GM12878 (cell line): Measurements from ENCODE around the gene CAPN9. TPM values are rescaled to one million over a fixed set of nuclear protein-coding genes. Genes with fewer than 3 reads are reported as not detected.

Source experiments
- ATAC-seq: fragments of 200-7000 bp; cut with Tn5 transposase; 3 replicates; pipeline ENCODE4 v1.9.1; 2020; ENCODE audit warnings: mild to moderate bottlenecking, moderate library complexity
- BruUV-seq: library from RNA; stranded (reverse); fragments of 400-500 nt; replicated peaks from 2 replicates; lab custom pipeline; 2021; lab: Mats Ljungman, UMichigan
- CTCF ChIA-PET: fragments of 300-600 bp; sonication (Branson Sonifier 250); formaldehyde crosslinking; extraction: SDS; loops from one replicate; lab custom pipeline; 2021; ENCODE audit warnings: inconsistent platforms; lab: Yijun Ruan, JAX
- POLR2A ChIA-PET: fragments of 350-600 bp; formaldehyde crosslinking; extraction: SDS; loops from one replicate; lab custom pipeline; 2021; ENCODE audit warnings: inconsistent platforms; lab: Charles Lee
- RAD21 ChIA-PET: fragments of 300-600 bp; sonication (Branson Sonifier 250); formaldehyde crosslinking; loops from one replicate; lab custom pipeline; 2023; ENCODE audit warnings: antibody characterized with exemption; ENCODE audit not compliant: unreplicated experiment; lab: Charles Lee
- SMC1A ChIA-PET: fragments of 300-600 bp; sonication (Branson Sonifier 250); formaldehyde crosslinking; loops from one replicate; lab custom pipeline; 2023; ENCODE audit not compliant: unreplicated experiment, uncharacterized antibody; lab: Charles Lee
- DNase-seq: peaks from one replicate; pipeline ENCODE4 v3.0.0-alpha.2; 2011; ENCODE audit warnings: low read depth, low spot score
- FAIRE-seq: peaks from 3 replicates; lab custom pipeline; 2011; peaks lifted over from hg19 to GRCh38; lab: Jason Lieb, UNC
- H2AFZ ChIP-seq: 2 replicates; pipeline ENCODE4 v1.6.0; 2011; ENCODE audit warnings: low read depth, low read length, control low read depth; ENCODE audit not compliant: control insufficient read depth
- H3K27ac ChIP-seq: 2 replicates; pipeline ENCODE4 v1.5.1; 2011; ENCODE audit warnings: control low read depth; ENCODE audit not compliant: control insufficient read depth, insufficient read depth
- H3K27me3 ChIP-seq, 2 experiments: replicated peaks in 1 of 2; 2 replicates each; pipeline versions ENCODE4 v1.6.0 to v1.6.1; 2011; ENCODE audit warnings: low read length in 1 of 2; ENCODE audit not compliant: control insufficient read depth in 2 of 2, insufficient read depth in 2 of 2
- H3K36me3 ChIP-seq, 2 experiments: 2 replicates each; pipeline ENCODE4 v1.5.1; 2011; ENCODE audit warnings: low read length in 1 of 2; ENCODE audit not compliant: control insufficient read depth in 2 of 2, insufficient read depth in 2 of 2
- H3K4me1 ChIP-seq: 2 replicates; pipeline ENCODE4 v1.6.1; 2011; ENCODE audit warnings: mild to moderate bottlenecking, low read length, moderate library complexity, mixed read lengths; ENCODE audit not compliant: control insufficient read depth, insufficient read depth
- H3K4me2 ChIP-seq: 2 replicates; pipeline ENCODE4 v1.6.0; 2011; ENCODE audit warnings: control low read depth; ENCODE audit not compliant: control insufficient read depth, insufficient read depth
- H3K4me3 ChIP-seq: fragments of 200-600 bp; sonication (generic); 2 replicates; pipeline ENCODE4 v1.5.1; 2016
- H3K79me2 ChIP-seq: 2 replicates; pipeline ENCODE4 v1.6.0; 2011; ENCODE audit warnings: low read length; ENCODE audit not compliant: control insufficient read depth, insufficient read depth
- H3K9ac ChIP-seq: 2 replicates; pipeline ENCODE4 v1.8.0; 2011; ENCODE audit warnings: low read length, control low read depth, mixed read lengths; ENCODE audit not compliant: control insufficient read depth, insufficient read depth
- H3K9me3 ChIP-seq: replicated peaks from 3 replicates; pipeline ENCODE4 v1.5.1; 2011; ENCODE audit warnings: mild to moderate bottlenecking, low read length; ENCODE audit not compliant: control insufficient read depth, insufficient read depth
- H4K20me1 ChIP-seq: 2 replicates; pipeline ENCODE4 v1.6.0; 2011; ENCODE audit not compliant: control insufficient read depth, insufficient read depth
- BACH1 ChIP-seq: fragments of 450-650 bp; IDR thresholded peaks from 2 replicates; pipeline ENCODE4 v1.6.1; 2017; ENCODE audit warnings: mild to moderate bottlenecking, borderline replicate concordance
- E2F4 ChIP-seq: IDR thresholded peaks from 2 replicates; pipeline ENCODE4 v1.6.1; 2012; ENCODE audit warnings: low read depth, low read length, improper control_type of control experiment
- E4F1 ChIP-seq: fragments of 450-650 bp; IDR thresholded peaks from 2 replicates; pipeline ENCODE4 v1.6.1; 2018; ENCODE audit warnings: borderline replicate concordance, mild to moderate bottlenecking; ENCODE audit not compliant: partially characterized antibody
- HDAC2 ChIP-seq: fragments of 200-600 bp; sonication (generic); IDR thresholded peaks from 2 replicates; pipeline ENCODE4 v1.6.1; 2017
- HDGF ChIP-seq: fragments of 450-650 bp; IDR thresholded peaks from 2 replicates; pipeline ENCODE4 v1.6.1; 2016; ENCODE audit warnings: antibody characterized with exemption
- IKZF1 ChIP-seq: fragments of 450-650 bp; conservative IDR thresholded peaks from 2 replicates; pipeline ENCODE4 v1.6.1; 2017; ENCODE audit warnings: antibody characterized with exemption, mild to moderate bottlenecking
- IKZF2 ChIP-seq, 2 experiments: fragments of 450-650 bp; IDR thresholded peaks; 2 replicates each; pipeline ENCODE4 v1.6.1; 2017; ENCODE audit warnings: mild to moderate bottlenecking in 2 of 2, moderate library complexity in 2 of 2
- MYB ChIP-seq: fragments of 150-350 bp; IDR thresholded peaks from 2 replicates; pipeline ENCODE4 v1.6.1; 2014; ENCODE audit warnings: mild to moderate bottlenecking, low read depth, low read length, borderline replicate concordance
- NR2F1 ChIP-seq: fragments of 450-650 bp; conservative IDR thresholded peaks from 2 replicates; pipeline ENCODE4 v1.6.1; 2017; ENCODE audit warnings: mild to moderate bottlenecking
- RFX5 ChIP-seq: IDR thresholded peaks from 2 replicates; pipeline ENCODE4 v1.6.1; 2011; ENCODE audit warnings: low read depth, low read length, improper control_type of control experiment
- RUNX3 ChIP-seq: IDR thresholded peaks from 2 replicates; pipeline ENCODE4 v1.6.1; 2012; ENCODE audit warnings: low read length, inconsistent platforms
- SMC3 ChIP-seq: IDR thresholded peaks from 2 replicates; pipeline ENCODE4 v1.6.1; 2011; ENCODE audit warnings: low read length, improper control_type of control experiment, borderline replicate concordance
- TCF3 ChIP-seq: IDR thresholded peaks from 2 replicates; pipeline ENCODE4 v1.6.1; 2012; ENCODE audit warnings: low read depth, mild to moderate bottlenecking, low read length, borderline replicate concordance; ENCODE audit not compliant: insufficient read depth
- ZBTB11 ChIP-seq: fragments of 450-650 bp; formaldehyde crosslinking; IDR thresholded peaks from 2 replicates; pipeline ENCODE4 v1.5.0; 2022; ENCODE audit warnings: mild to moderate bottlenecking, missing genetic modification characterization
- ZNF217 ChIP-seq: fragments of 450-650 bp; IDR thresholded peaks from 2 replicates; pipeline ENCODE4 v1.6.1; 2017; ENCODE audit warnings: antibody characterized with exemption, mild to moderate bottlenecking
- WGBS: methylation state at CpG from one replicate; pipeline ENCODE4 v1.1.6; 2016; ENCODE audit warnings: low lambda C conversion rate; ENCODE audit not compliant: insufficient replicate concordance, insufficient coverage; ENCODE audit errors: missing lambda C conversion rate; 5-methylcytosine and 5-hydroxymethylcytosine counted together
- in situ Hi-C: fragments of 300-500 bp; cut with MboI; formaldehyde crosslinking; loops from 9 replicates; pipeline ENCODE4 v1.14.3; 2018; ENCODE audit warnings: mixed read lengths
- intact Hi-C: fragments of 100-400 bp; cut with micrococcal nuclease; formaldehyde crosslinking; loops from one replicate; pipeline ENCODE4 v1.14.2; 2022; ENCODE audit not compliant: unreplicated experiment
- polyA plus RNA-seq, 11 experiments: library from polyadenylated mRNA; depleted of rRNA in 4 of 11; unstranded in 6 of 11; stranded (reverse) in 5 of 11; fragments of >200 nt; fragmentation: Nextera tagmentation in 4 of 11; fragmentation: Illumina TruSeq in 1 of 11; extraction: Ambion mirVana in 4 of 11; extraction: Trizol in 1 of 11; gene quantifications; 1 replicate in 1 of 11; 2 replicates in 10 of 11; pipeline versions ENCODE4 v1.2.1 to v1.2.3, GENCODE V29; 2011 to 2016; ENCODE audit warnings: inconsistent platforms in 2 of 11, missing spikeins in 2 of 11, low read depth in 1 of 11
- total RNA-seq, 4 experiments: library from RNA; depleted of rRNA in 3 of 4; stranded (reverse); fragments of >200 nt in 3 of 4; fragmentation: Illumina TruSeq in 1 of 4; extraction: Trizol in 1 of 4; gene quantifications; 2 replicates each; pipeline versions ENCODE4 v1.2.1 to v1.2.3, GENCODE V29; 2013 to 2021

Gene CAPN9
- total and polyA plus RNA-seq, 10 of the 15 experiments (the other 5 are each of a cell fraction or from before 2014, with no cell fraction given), result not detected

- Histone ChIP-seq H3K79me2 (no peaks in the 10 kb centered on the region), H2AFZ (no peak overlapping the region), H3K9me3 (no peaks in the 10 kb centered on the region), H3K4me3 (no peak overlapping the region), H3K36me3 (no peaks in the 10 kb centered on the region), H4K20me1 (no peaks in the 10 kb centered on the region), H3K27ac (no peak overlapping the region), H3K4me1 (no peaks in the 10 kb centered on the region), H3K4me2 (no peak overlapping the region), H3K27me3 (no peaks in the 10 kb centered on the region), H3K9ac (no peak overlapping the region)
- in situ Hi-C loops, result no loop called here
- BruUV-seq, result no TSS peak
- TF ChIP-seq HDGF (no peak), MYB (no peak), E4F1 (no peak), BACH1 (no peak), ZNF217 (no peak), E2F4 (no peak), SMC3 (no peak), IKZF1 (no peak), NR2F1 (no peak), RFX5 (no peak), HDAC2 (no peak), IKZF2 (IDR thresholded peaks at IDR 0.05) (no peak), TCF3 (no peak), ZBTB11 (CRISPR knock-in tag) (no peak), RUNX3 (no peak)
- ChIA-PET RAD21 (no interaction called here), POLR2A (no interaction called here), CTCF (no interaction called here), SMC1A (interaction anchor here (0.6 kb wide), 1 partner anchor 885 kb away, joined by 3 read pairs; no protein-coding TSS in a partner anchor)
- ATAC-seq, result no peak
- FAIRE-seq, result no peak
- intact Hi-C loops, result no loop called here
- no peak for DNase-seq
- WGBS, result 0% methylated on average over 1 of the region's 2 CpGs
Measured at GRCh38 chr1:230735447-230735846, 11.7 kb upstream of the CAPN9 start.
